Jurkat, Clone E6-1 (cell line): Measurements from ENCODE around the gene ADGRG6. TPM values are rescaled to one million over a fixed set of nuclear protein-coding genes. Genes with fewer than 3 reads are reported as not detected.
"Not testable (repeated sequence)": the region's sequence is repeated elsewhere in the genome, so short reads cannot be mapped to it uniquely, and the experiment has no call there.

Source experiments
- DNase-seq: peaks from one replicate; pipeline ENCODE4 v3.0.0-alpha.2; 2011; ENCODE audit warnings: low read depth, low spot score
- H3K4me3 ChIP-seq: 2 replicates; pipeline ENCODE4 v1.5.1; 2011; ENCODE audit warnings: mild to moderate bottlenecking, low read length, control low read depth, moderate library complexity
- polyA plus RNA-seq: library from polyadenylated mRNA; unstranded; fragments of >200 nt; gene quantifications from one replicate; pipeline ENCODE4 v1.2.1, GENCODE V29; 2012; ENCODE audit warnings: missing spikeins; ENCODE audit not compliant: insufficient read length, insufficient read depth

Gene ADGRG6
- 2.5 TPM for polyA plus RNA-seq

DNA sequence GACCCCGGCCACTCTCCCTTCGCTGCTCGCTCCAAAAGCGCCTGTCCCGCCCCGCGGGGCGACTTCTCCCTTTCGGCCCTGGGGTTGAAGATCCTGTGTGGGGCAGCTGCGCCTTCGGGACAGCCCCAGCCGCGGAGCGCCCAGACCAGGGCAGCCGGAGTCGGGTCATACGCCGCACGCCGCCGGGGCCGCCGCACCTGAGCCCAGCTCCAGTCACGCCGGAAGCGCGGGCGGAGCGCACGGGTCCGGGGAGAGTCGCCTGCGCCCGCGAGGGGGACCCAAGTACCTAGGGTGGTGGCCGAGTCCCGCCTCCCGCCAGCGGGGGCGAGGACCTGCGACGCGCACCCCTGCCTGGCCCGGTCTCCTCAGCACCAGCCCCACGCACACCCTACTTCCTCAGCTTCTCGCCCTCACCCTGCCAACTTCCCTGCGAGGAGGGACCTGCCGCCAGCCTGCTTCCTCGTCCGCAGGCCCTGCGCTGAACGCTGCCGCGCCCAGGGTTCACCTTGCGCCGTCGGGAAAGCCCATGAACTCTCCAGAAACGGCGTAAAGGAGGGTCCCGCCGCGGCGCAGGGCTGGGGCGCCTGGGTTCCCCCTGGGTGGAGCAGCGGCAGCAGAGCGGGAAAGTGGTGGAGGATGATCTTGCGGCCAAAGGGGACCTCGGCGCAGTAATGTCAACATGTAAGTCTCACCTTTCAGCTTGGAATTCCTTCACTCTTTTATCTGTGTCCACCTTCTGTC, at the start of gene ADGRG6:
Gene ADGRG6, plus strand, starts transcription at position 357 of the 741 bp plus-strand sequence. Its CDS starts 323 bp downstream, at position 680.
- no peak within 1 kb of the TSS for H3K4me3 ChIP-seq
- no peak for DNase-seq

DNA sequence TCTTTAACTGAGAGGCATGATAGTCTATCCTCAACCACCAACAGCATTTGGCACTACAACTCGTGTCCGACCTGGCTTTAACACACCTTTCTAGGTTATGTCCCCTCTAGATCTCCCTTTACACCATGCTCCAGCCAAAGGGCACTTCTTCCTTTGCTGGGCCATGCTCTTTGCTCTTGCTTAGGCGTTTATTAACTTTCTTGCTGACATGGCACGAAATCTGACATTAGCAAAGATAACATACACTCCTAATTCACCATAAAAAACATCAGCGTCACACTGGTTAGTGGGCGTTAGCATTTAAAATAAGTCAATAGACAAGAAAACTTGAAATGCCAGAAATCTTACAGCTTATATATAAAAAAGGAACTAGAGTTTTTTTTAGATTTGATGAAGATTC, 47.3 kb upstream of the ADGRG6 start:
- no peak for DNase-seq
- H3K4me3 ChIP-seq: no peak overlapping the region

DNA sequence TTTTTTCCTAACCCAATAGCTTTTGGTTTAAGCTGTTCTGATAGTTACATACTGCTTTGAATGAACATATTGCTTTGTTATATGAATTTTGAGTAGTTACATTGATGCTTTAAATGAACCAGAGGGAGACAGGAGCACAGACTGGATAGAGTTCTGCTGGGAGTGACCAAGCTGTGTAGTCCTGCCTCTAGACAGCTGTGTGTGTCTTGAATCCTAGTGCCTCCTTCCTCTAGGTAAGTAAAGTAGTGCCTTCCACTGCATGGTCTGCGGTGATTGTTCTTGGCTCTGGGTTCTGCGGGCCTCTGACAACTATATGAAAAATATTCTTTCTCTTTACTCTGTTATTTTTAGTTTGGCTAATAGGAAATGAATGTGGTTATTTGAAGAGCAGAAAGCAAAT, 46.0 kb upstream of the ADGRG6 start:
- H3K4me3 ChIP-seq: no peak overlapping the region
- DNase-seq: no peak

DNA sequence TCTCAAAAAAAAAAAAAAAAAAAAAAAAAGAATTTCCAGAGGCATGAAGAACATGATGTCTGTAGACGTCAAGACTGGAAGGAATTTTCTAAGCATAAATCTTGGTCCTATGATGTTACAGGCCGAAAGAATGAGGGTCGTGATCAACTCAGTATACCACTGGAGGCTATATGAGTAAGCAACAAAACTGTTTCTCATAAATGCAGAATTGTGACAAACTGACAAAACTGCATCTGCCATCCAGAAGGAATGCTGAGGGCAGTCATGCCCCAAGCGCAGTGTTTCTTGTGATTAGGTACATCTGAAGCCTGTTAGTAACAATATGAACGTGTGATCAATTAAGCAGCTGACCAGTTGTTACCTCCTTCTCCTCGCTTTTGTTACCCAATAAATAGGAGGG, 43.5 kb upstream of the ADGRG6 start:
- no peak for DNase-seq
- H3K4me3 ChIP-seq: no peak overlapping the region

- no peak for DNase-seq
- H3K4me3 ChIP-seq: no peak overlapping the region
Observed at GRCh38 chr6:142258757-142259156, 43.0 kb upstream of the ADGRG6 start.

GRCh38 chr6:142260748-142261147, 41.1 kb upstream of the ADGRG6 start:
- DNase-seq: no peak
- no peak overlapping the region for H3K4me3 ChIP-seq

DNA sequence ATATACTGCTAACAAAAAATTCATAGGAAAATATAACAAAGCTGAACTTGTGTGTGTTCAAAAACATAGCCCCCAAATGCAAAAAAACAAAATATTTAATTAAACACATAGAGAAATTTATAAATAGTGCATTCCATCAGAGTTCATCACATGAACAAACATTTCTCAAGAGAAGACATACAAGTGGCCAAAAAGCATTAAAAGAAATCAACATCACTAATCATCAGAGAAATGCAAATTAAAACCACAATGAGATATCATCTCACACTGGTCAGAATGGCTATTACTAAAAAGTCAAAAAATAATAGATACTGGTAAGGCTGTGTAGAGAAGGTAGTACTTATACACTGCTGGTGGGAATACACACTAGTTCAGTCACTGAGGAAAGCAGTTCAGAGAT, 39.6 kb upstream of the ADGRG6 start:
- DNase-seq: no peak
- H3K4me3 ChIP-seq: no peak overlapping the region

DNA sequence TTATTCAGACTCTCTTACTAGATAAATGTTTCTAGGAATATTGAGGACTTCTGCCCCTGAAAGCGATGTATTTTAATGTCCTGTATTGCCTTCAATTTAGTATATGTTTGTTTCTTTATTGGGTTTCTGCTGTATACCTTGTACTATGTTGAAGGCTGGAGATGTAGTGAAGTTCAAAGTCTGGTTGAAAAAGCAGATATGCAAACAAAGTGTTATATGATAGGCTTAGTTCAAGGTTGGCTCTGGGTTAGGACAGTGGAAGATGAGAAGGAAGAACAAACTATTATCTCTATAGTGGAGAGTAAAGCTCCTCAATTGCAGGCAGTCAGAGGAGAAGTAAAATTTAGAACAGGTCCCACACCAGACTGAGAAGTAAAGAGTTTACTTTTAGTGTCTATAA, 36.3 kb upstream of the ADGRG6 start:
- H3K4me3 ChIP-seq: no peak overlapping the region
- DNase-seq: no peak

- H3K4me3 ChIP-seq: no peak overlapping the region
- DNase-seq: no peak
Observed at GRCh38 chr6:142266060-142266459, 35.7 kb upstream of the ADGRG6 start.

DNA sequence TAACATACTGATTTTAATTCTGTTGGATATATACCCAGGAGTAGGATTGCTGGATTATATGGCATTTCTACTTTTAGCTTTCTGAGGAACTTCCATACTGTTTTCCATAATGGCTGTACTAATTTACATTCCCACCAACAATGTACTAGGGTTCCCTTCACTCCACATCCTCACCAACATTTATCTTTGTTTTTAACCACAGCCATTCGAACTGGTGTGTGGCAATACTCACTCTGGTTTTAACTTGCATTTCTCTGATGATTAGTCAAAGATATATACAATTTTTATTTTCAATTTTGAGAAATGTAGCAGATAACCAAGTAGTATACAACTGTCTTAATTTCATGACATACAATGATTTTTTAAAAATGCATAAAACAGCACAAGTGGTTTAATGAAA, 30.3 kb upstream of the ADGRG6 start:
- no peak overlapping the region for H3K4me3 ChIP-seq
- DNase-seq: no peak

- no peak overlapping the region for H3K4me3 ChIP-seq
- no peak for DNase-seq
Observed at GRCh38 chr6:142274656-142275055, 27.2 kb upstream of the ADGRG6 start.

GRCh38 chr6:142275236-142276006, 26.4 kb upstream of the ADGRG6 start:
- DNase-seq: no peak

GRCh38 chr6:142276256-142276655, 25.6 kb upstream of the ADGRG6 start:
- no peak for DNase-seq

More at GRCh38 chr6:142275236-142276006, 26.4 kb upstream of the ADGRG6 start:
- no peak overlapping the region for H3K4me3 ChIP-seq

GRCh38 chr6:142279350-142280180, 22.2 kb upstream of the ADGRG6 start:
- no peak for DNase-seq
- H3K4me3 ChIP-seq: no peak overlapping the region

More at GRCh38 chr6:142276256-142276655, 25.6 kb upstream of the ADGRG6 start:
- no peak overlapping the region for H3K4me3 ChIP-seq

DNA sequence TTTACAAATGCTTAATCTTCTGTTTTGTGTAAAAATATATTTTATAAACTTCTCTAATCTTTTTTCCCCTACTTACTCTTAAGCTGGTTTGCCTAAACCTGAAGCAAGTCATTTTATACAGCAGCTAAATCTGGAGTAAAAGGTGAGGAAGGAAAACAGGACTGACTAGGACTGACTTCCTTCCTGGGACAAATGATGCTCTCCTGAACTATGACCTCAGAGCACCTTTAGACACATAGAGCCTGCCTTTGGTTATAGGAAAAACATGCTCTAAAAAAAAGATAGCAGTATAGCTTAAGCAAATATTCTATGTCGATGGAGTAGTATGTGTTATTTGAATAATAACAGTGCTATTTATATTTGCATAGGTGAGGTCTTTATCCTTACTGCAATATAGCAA, 21.5 kb upstream of the ADGRG6 start:
- no peak overlapping the region for H3K4me3 ChIP-seq
- DNase-seq: no peak

GRCh38 chr6:142280927-142281326, 20.9 kb upstream of the ADGRG6 start:
- DNase-seq: no peak

GRCh38 chr6:142283138-142283537, 18.7 kb upstream of the ADGRG6 start:
- H3K4me3 ChIP-seq, DNase-seq: not testable (repeated sequence)

More at GRCh38 chr6:142280927-142281326, 20.9 kb upstream of the ADGRG6 start:
- no peak overlapping the region for H3K4me3 ChIP-seq

DNA sequence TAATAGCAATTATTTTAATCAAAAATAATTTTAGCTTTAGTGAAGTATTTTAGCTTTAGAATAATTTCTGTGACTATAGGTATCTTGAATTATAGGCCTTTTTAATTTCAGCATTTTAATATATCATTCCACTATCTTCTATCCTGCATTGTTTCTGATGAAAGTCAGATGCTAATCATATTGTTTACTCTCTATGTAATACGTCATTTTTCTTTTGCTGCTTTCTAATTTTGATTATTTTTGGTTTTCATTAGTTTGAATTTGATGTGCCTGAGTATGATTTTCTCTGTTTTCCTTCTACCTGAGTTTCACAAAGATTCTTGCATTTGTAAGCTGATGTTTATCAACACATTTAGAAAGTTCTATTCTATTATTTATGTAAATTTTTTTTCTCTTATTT, 17.4 kb upstream of the ADGRG6 start:
- DNase-seq: no peak
- H3K4me3 ChIP-seq: no peak overlapping the region

- no peak overlapping the region for H3K4me3 ChIP-seq
- no peak for DNase-seq
Observed at GRCh38 chr6:142285235-142286087, 16.3 kb upstream of the ADGRG6 start.
